AG04449 (cell line): ENCODE data around the gene THAP12.

Source experiments
- CTCF ChIA-PET: fragments of 350-600 bp; formaldehyde crosslinking; extraction: SDS; loops from one replicate; lab custom pipeline; 2021; ENCODE audit warnings: antibody characterized with exemption; lab: Yijun Ruan, JAX
- POLR2A ChIA-PET: fragments of 400-600, 350-600 bp; formaldehyde crosslinking; extraction: SDS; loops from one replicate; lab custom pipeline; 2020; ENCODE audit warnings: antibody characterized with exemption, inconsistent platforms; lab: Yijun Ruan, JAX
- DNase-seq: peaks from one replicate; pipeline ENCODE4 v3.0.0-alpha.2; 2010; ENCODE audit warnings: low read depth, low spot score
- H3K4me3 ChIP-seq: 2 replicates; pipeline ENCODE4 v1.5.1; 2011; ENCODE audit warnings: low read depth, mild to moderate bottlenecking, control low read depth, low read length
- TF ChIP-seq, protein P1 (sequence below): IDR thresholded peaks from one replicate; pipeline ENCODE4 v1.5.1; 2011; ENCODE audit warnings: mild to moderate bottlenecking, moderate library complexity, low read length, control low read depth, inconsistent platforms; ENCODE audit not compliant: insufficient read depth; ENCODE audit errors: missing control alignments

The THAP12 gene

DNA sequence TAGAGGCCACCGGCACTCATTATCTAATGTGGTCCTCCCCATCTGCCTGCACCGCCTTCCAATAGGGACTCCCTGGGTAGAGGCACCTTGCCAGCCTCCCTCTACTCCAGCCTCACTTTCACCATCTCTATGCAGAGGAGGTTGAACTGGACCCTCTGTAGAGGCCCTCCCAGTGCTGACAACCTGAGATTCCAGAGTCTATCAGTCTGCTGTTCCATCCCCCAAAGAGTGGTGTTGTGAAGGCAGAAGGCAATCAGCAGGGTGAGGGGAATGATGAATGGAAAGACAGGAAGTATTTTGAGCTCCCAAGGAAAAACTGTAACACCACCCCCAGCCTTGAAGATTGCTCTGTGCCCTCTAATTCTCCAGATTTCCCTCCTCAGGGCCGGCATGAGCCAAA is 77.9 kb downstream of the THAP12 start:
- ChIA-PET POLR2A (no interaction called here), CTCF (interaction anchor here (1.6 to 2.8 kb wide), 2 partner anchors 16 to 95 kb away, joined by 8 to 16 read pairs; no protein-coding TSS in a partner anchor)
- no peak overlapping the region for H3K4me3 ChIP-seq
- no peak for DNase-seq
- TF ChIP-seq, protein P1, sequence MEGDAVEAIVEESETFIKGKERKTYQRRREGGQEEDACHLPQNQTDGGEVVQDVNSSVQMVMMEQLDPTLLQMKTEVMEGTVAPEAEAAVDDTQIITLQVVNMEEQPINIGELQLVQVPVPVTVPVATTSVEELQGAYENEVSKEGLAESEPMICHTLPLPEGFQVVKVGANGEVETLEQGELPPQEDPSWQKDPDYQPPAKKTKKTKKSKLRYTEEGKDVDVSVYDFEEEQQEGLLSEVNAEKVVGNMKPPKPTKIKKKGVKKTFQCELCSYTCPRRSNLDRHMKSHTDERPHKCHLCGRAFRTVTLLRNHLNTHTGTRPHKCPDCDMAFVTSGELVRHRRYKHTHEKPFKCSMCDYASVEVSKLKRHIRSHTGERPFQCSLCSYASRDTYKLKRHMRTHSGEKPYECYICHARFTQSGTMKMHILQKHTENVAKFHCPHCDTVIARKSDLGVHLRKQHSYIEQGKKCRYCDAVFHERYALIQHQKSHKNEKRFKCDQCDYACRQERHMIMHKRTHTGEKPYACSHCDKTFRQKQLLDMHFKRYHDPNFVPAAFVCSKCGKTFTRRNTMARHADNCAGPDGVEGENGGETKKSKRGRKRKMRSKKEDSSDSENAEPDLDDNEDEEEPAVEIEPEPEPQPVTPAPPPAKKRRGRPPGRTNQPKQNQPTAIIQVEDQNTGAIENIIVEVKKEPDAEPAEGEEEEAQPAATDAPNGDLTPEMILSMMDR = no peak
